SK-N-SH (cell line): ENCODE results near the gene BGN. TPM values are rescaled to one million over a fixed set of nuclear protein-coding genes. Genes with fewer than 3 reads are reported as not detected.

Experiments used
- CTCF ChIA-PET: fragments of 300-600, 350-600 bp; formaldehyde crosslinking; extraction: SDS; loops from one replicate; lab custom pipeline; 2021; lab: Yijun Ruan, JAX
- POLR2A ChIA-PET: fragments of 350-600 bp; sonication (Branson Sonifier 250); formaldehyde crosslinking; extraction: SDS; loops from one replicate; lab custom pipeline; 2020; ENCODE audit warnings: antibody characterized with exemption, inconsistent platforms; lab: Yijun Ruan, JAX
- DNase-seq: peaks from one replicate; pipeline ENCODE4 v3.0.0; 2012
- H2AFZ ChIP-seq: fragments of 200-600 bp; sonication (generic); 2 replicates; pipeline ENCODE4 v1.8.1; 2016; ENCODE audit warnings: antibody characterized with exemption, mild to moderate bottlenecking, low read depth
- H3F3A ChIP-seq: fragments of 200-600 bp; sonication (generic); replicated peaks from 2 replicates; pipeline ENCODE3; 2016; ENCODE audit warnings: antibody characterized with exemption, mild to moderate bottlenecking; ENCODE audit not compliant: insufficient read depth
- H3K27ac ChIP-seq, 2 experiments: fragments of 200-500 bp in 1 of 2; fragments of 200-600 bp in 1 of 2; sonication (Bioruptor generic) in 1 of 2; sonication (generic), shearing (Covaris generic) in 1 of 2; 2 replicates each; pipeline versions ENCODE4 v1.5.1 to v1.6.1; 2014 to 2016; ENCODE audit warnings: low read depth in 2 of 2, inconsistent platforms in 1 of 2, low read length in 1 of 2, mild to moderate bottlenecking in 1 of 2, mixed read lengths in 1 of 2
- H3K27me3 ChIP-seq: fragments of 200-600 bp; sonication (generic), shearing (Covaris generic); 2 replicates; pipeline ENCODE4 v1.6.1; 2016; ENCODE audit warnings: mixed run types; ENCODE audit not compliant: insufficient read depth
- H3K36me3 ChIP-seq, 2 experiments: fragments of 200-500 bp in 1 of 2; fragments of 200-600 bp in 1 of 2; sonication (Bioruptor generic) in 1 of 2; sonication (generic) in 1 of 2; replicated peaks in 1 of 2; 2 replicates each; pipeline versions ENCODE3 to v1.5.1; 2014 to 2016; ENCODE audit warnings: low read length in 1 of 2, mild to moderate bottlenecking in 1 of 2; ENCODE audit not compliant: insufficient read depth in 2 of 2, control insufficient read depth in 1 of 2
- H3K4me1 ChIP-seq, 2 experiments: fragments of 200-500 bp in 1 of 2; fragments of 200-600 bp in 1 of 2; sonication (Bioruptor generic) in 1 of 2; sonication (generic), shearing (Covaris generic) in 1 of 2; 2 replicates each; pipeline versions ENCODE4 v1.5.1 to v1.6.1; 2014 to 2016; ENCODE audit warnings: low read depth in 1 of 2, low read length in 1 of 2, mixed run types in 1 of 2; ENCODE audit not compliant: insufficient read depth in 2 of 2, control insufficient read depth in 1 of 2
- H3K4me2 ChIP-seq: fragments of 200-600 bp; sonication (generic), shearing (Covaris generic); 2 replicates; pipeline ENCODE4 v1.6.1; 2017; ENCODE audit warnings: mixed run types
- H3K4me3 ChIP-seq, 2 experiments: fragments of 200-500 bp in 1 of 2; fragments of 200-600 bp in 1 of 2; sonication (Bioruptor generic) in 1 of 2; sonication (generic), shearing (Covaris generic) in 1 of 2; 2 replicates each; pipeline versions ENCODE4 v1.5.1 to v1.8.1; 2014 to 2016; ENCODE audit warnings: low read depth in 2 of 2, inconsistent platforms in 1 of 2, low read length in 1 of 2, mild to moderate bottlenecking in 1 of 2, mixed read lengths in 1 of 2, moderate library complexity in 1 of 2
- H3K79me2 ChIP-seq: fragments of 200-600 bp; sonication (generic); 2 replicates; pipeline ENCODE4 v1.8.1; 2017; ENCODE audit warnings: mild to moderate bottlenecking; ENCODE audit not compliant: insufficient read depth
- H3K9ac ChIP-seq: fragments of 200-600 bp; sonication (generic); 2 replicates; pipeline ENCODE4 v1.6.1; 2017; ENCODE audit warnings: mixed run types
- H3K9me2 ChIP-seq: fragments of 200-600 bp; sonication (generic); 2 replicates; pipeline ENCODE4 v1.6.1; 2017; ENCODE audit warnings: mixed run types
- H3K9me3 ChIP-seq: fragments of 200-600 bp; sonication (generic); 2 replicates; pipeline ENCODE4 v1.6.1; 2017; ENCODE audit warnings: mixed run types, mild to moderate bottlenecking, moderate library complexity
- H4K20me1 ChIP-seq: fragments of 200-600 bp; sonication (generic); 2 replicates; pipeline ENCODE4 v1.6.1; 2017; ENCODE audit warnings: mild to moderate bottlenecking, mixed run types; ENCODE audit not compliant: insufficient read depth
- CHD2 ChIP-seq: fragments of 150-350 bp; IDR thresholded peaks from 2 replicates; pipeline ENCODE4 v1.6.1; 2018; ENCODE audit warnings: low read length; ENCODE audit not compliant: partially characterized antibody
- CTCF ChIP-seq: fragments of 200-600 bp; sonication (generic); IDR thresholded peaks from 2 replicates; pipeline ENCODE4 v1.6.1; 2017; ENCODE audit warnings: antibody characterized with exemption, mild to moderate bottlenecking, moderate library complexity
- EZH2phosphoT487 ChIP-seq: fragments of 200-600 bp; sonication (generic); IDR thresholded peaks from 2 replicates; pipeline ENCODE4 v1.6.1; 2017; ENCODE audit warnings: low read depth, mixed run types, mild to moderate bottlenecking, antibody characterized with exemption, moderate library complexity, borderline replicate concordance
- FOXM1 ChIP-seq: IDR thresholded peaks from 2 replicates; pipeline ENCODE4 v1.4.0; 2012; ENCODE audit warnings: low read depth, mild to moderate bottlenecking
- GABPA ChIP-seq: IDR thresholded peaks from 2 replicates; pipeline ENCODE4 v1.4.0; 2012; ENCODE audit warnings: low read depth, mild to moderate bottlenecking
- MAX ChIP-seq: IDR thresholded peaks from 2 replicates; pipeline ENCODE4 v1.4.0; 2012; ENCODE audit warnings: low read depth
- MXI1 ChIP-seq: IDR thresholded peaks from 2 replicates; pipeline ENCODE4 v1.6.1; 2012; ENCODE audit warnings: mild to moderate bottlenecking, low read depth, low read length, improper control_type of control experiment
- NFIC ChIP-seq: IDR thresholded peaks from 2 replicates; pipeline ENCODE4 v1.4.0; 2012; ENCODE audit warnings: borderline replicate concordance
- RAD21 ChIP-seq: IDR thresholded peaks from 2 replicates; pipeline ENCODE4 v1.6.1; 2012; ENCODE audit warnings: mild to moderate bottlenecking, low read length
- RFX5 ChIP-seq: IDR thresholded peaks from 2 replicates; pipeline ENCODE4 v1.6.1; 2012; ENCODE audit warnings: mild to moderate bottlenecking, improper control_type of control experiment, low read length
- SIN3A ChIP-seq: IDR thresholded peaks from 2 replicates; pipeline ENCODE4 v1.6.1; 2012; ENCODE audit warnings: low read depth, mild to moderate bottlenecking, low read length, moderate library complexity, borderline replicate concordance
- SMC3 ChIP-seq: IDR thresholded peaks from 2 replicates; pipeline ENCODE4 v1.6.1; 2012; ENCODE audit warnings: low read depth, low read length, improper control_type of control experiment
- TAF1 ChIP-seq: IDR thresholded peaks from 2 replicates; pipeline ENCODE4 v1.6.1; 2012; ENCODE audit warnings: low read depth, mild to moderate bottlenecking, low read length, moderate library complexity, borderline replicate concordance
- USF1 ChIP-seq: IDR thresholded peaks from 2 replicates; pipeline ENCODE4 v1.4.0; 2012; ENCODE audit warnings: low read depth, borderline replicate concordance
- WGBS: methylation state at CpG from one replicate; pipeline ENCODE4 v1.1.6; 2017; ENCODE audit warnings: low lambda C conversion rate; 5-methylcytosine and 5-hydroxymethylcytosine counted together
- polyA plus RNA-seq, 3 experiments: library from polyadenylated mRNA; depleted of rRNA; stranded (reverse); fragments of >200 nt; gene quantifications; 2 replicates each; pipeline ENCODE4 v1.2.3, GENCODE V29; 2012

The BGN gene
- polyA plus RNA-seq (2012; rRNA removed), result 15.2 and 28.9 TPM in 2 replicates
- 15.1 and 23.4 TPM in 2 replicates for polyA plus RNA-seq (2012; cell fraction: cytosol; rRNA removed)
- 14.3 and 14.9 TPM in 2 replicates for polyA plus RNA-seq (2012; cell fraction: nucleus; rRNA removed)

- WGBS, result 49% methylated on average over 34 of the region's 41 CpGs
- peak within 1 kb of the TSS; percentile 39; a peak in 2 of 4 replicates for H3K4me3 ChIP-seq
- no peaks in the 10 kb centered on the region for H4K20me1 ChIP-seq
- H3K4me2 ChIP-seq, result peak within 1 kb of the TSS; percentile 68; the same call in 1 of the 2 replicates
- CTCF ChIA-PET, result interaction anchor here (0.7 to 7.0 kb wide), 5 partner anchors 13 to 34 kb away, joined by 3 to 70 read pairs (median 3); partner anchors contain the start of gene HAUS7
- no peaks in the 10 kb centered on the region for H3K79me2 ChIP-seq
- peaks cover 8 to 51% of the 10 kb centered on the region in 2 experiments; a peak in 1 of 4 replicates for H3K4me1 ChIP-seq
- H3F3A ChIP-seq, result peaks cover 5% of the 10 kb centered on the region
- no peaks in the 10 kb centered on the region for H3K36me3 ChIP-seq
- H2AFZ ChIP-seq, result no peak within 1 kb of the TSS; the same call in 1 of the 2 replicates
- POLR2A ChIA-PET, result no interaction called here
- TF ChIP-seq CTCF, result peak; percentile 57
- TF ChIP-seq SMC3, result peak; percentile 40
- peak; percentile 51 for TF ChIP-seq RAD21
- TF ChIP-seq MAX, result no peak
- no peaks in the 10 kb centered on the region for H3K9me3 ChIP-seq
- no peaks in the 10 kb centered on the region for H3K9me2 ChIP-seq
- no peak within 1 kb of the TSS; the same call in 1 of the 2 replicates for H3K9ac ChIP-seq
- no peak within 1 kb of the TSS; a peak in 1 of 4 replicates for H3K27ac ChIP-seq
- H3K27me3 ChIP-seq, result no peaks in the 10 kb centered on the region
- DNase-seq, result peak; percentile 68
Observed at GRCh38 chrX:153494541-153495361, at the start of gene BGN. Gene BGN, plus strand, starts transcription at chrX:153494980. Its CDS starts 9,652 bp downstream, at chrX:153504632.

- Histone ChIP-seq H3K4me1 (no peaks in the 10 kb centered on the region), H3K4me2 (no peak overlapping the region), H3K9me3 (no peaks in the 10 kb centered on the region), H3K27ac (no peak overlapping the region), H3K9ac (no peak overlapping the region), H3F3A (no peaks in the 10 kb centered on the region), H4K20me1 (no peaks in the 10 kb centered on the region), H3K4me3 (no peak overlapping the region), H2AFZ (no peak overlapping the region), H3K9me2 (no peaks in the 10 kb centered on the region), H3K79me2 (no peaks in the 10 kb centered on the region), H3K36me3 (no peaks in the 10 kb centered on the region), H3K27me3 (peaks cover 34% of the 10 kb centered on the region)
- 57% methylated on average over 12 of the region's 35 CpGs for WGBS
- TF ChIP-seq SIN3A (no peak), USF1 (no peak), FOXM1 (no peak), MAX (no peak), MXI1 (no peak), RFX5 (no peak), NFIC (no peak), TAF1 (no peak), GABPA (no peak), CHD2 (no peak), EZH2phosphoT487 (no peak)
- ChIA-PET POLR2A (no interaction called here), CTCF (interaction anchor here (0.6 to 2.4 kb wide), 6 partner anchors 16 to 63 kb away, joined by 3 to 13 read pairs (median 3); partner anchors contain the start of gene HAUS7)
- no peak for DNase-seq
Observed at GRCh38 chrX:153445106-153445855, 49.5 kb upstream of the BGN start.
